OCI-LY7 (cell line): ENCODE measurements around the gene CRYBG1.

Experiments used
- CTCF ChIP-seq: fragments of 200-600 bp; sonication (generic); conservative IDR thresholded peaks from 2 replicates; pipeline ENCODE4 v1.5.1; 2014; ENCODE audit warnings: mild to moderate bottlenecking, antibody characterized with exemption, low read length, moderate library complexity, mixed read lengths
- EZH2phosphoT487 ChIP-seq: fragments of 200-600 bp; sonication (generic); IDR thresholded peaks from 2 replicates; pipeline ENCODE4 v1.6.1; 2018; ENCODE audit warnings: low read depth, borderline replicate concordance, mild to moderate bottlenecking, mixed run types, antibody characterized with exemption, low read length, moderate library complexity, mixed read lengths

DNA sequence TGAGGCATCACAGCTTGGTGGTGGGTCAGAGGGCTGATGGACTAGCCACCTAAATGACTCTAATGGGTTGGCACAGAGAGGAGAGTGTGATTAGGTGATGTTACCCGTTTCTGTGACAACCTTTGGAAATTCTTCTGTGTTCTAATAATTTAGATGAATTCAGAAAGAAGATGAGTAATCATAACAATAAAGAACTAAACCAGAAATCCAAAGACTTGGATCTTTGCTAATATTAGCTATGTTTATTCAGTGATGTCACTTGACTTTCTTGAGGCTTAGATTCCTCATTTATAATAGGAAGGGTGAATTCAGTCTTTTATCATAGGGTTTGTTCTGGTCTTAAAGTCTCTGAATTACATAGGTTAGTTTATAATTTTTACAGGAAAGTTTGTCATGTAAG lies 19.9 kb downstream of the CRYBG1 start:
- TF ChIP-seq CTCF: no peak
- TF ChIP-seq EZH2phosphoT487: no peak
